GM18873 (cell line): ENCODE measurements around the gene GLYATL3.
A peak's percentile ranks its signal among the peaks of the same experiment; 100 is the strongest.
"Not testable (repeated sequence)": the region's sequence is repeated elsewhere in the genome, so short reads cannot be mapped to it uniquely, and the experiment has no call there.

Experiments used
- ATAC-seq: cut with Tn5 transposase; IDR thresholded peaks from one replicate; pipeline ENCODE4 v1.9.1; 2021; ENCODE audit warnings: mild to moderate bottlenecking, moderate library complexity, moderate number of reproducible peaks; ENCODE audit not compliant: unreplicated experiment, low FRiP score

Gene GLYATL3

DNA sequence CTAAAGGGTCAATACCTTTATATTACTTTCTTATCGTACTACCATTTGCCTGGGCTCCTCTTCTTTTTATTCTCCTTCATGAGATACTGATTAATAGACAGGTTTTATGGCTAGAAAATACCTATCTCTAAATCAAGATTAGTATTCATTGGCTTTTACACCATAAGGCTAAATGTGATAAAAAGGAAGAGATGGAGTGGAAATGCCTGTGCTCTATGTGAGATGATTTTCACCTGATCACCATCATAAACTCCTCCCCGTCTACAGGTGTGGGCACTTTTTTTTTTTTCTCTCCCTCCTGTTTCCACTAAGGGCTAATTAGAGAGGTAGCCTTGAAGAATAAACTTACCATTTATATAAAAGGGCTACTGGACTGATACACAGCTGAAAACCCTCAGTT, at the start of gene GLYATL3:
TSS of gene GLYATL3 (plus strand) at position 301 of the 400 bp plus-strand sequence. CDS start 12,068 bp downstream, outside the sequence.
- ATAC-seq = no peak

DNA sequence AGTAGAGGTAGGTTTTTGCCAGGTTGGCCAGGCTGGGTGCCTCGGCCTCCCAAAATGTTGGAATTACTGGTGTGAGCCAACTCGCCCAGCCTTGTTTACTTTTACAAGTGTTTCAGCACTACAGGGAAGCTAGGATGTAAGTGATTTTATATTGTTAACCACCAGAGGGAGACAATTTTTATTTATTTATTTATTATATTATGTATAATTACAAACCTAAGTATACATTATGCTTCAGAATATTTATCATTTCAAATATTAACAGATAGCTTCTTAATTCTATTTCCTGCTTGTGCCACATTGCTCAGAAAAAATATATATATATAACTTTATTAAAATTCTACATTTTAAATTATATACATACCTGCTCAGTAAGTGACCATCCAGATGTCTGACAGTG, 46.5 kb upstream of the GLYATL3 start:
- no peak for ATAC-seq

DNA sequence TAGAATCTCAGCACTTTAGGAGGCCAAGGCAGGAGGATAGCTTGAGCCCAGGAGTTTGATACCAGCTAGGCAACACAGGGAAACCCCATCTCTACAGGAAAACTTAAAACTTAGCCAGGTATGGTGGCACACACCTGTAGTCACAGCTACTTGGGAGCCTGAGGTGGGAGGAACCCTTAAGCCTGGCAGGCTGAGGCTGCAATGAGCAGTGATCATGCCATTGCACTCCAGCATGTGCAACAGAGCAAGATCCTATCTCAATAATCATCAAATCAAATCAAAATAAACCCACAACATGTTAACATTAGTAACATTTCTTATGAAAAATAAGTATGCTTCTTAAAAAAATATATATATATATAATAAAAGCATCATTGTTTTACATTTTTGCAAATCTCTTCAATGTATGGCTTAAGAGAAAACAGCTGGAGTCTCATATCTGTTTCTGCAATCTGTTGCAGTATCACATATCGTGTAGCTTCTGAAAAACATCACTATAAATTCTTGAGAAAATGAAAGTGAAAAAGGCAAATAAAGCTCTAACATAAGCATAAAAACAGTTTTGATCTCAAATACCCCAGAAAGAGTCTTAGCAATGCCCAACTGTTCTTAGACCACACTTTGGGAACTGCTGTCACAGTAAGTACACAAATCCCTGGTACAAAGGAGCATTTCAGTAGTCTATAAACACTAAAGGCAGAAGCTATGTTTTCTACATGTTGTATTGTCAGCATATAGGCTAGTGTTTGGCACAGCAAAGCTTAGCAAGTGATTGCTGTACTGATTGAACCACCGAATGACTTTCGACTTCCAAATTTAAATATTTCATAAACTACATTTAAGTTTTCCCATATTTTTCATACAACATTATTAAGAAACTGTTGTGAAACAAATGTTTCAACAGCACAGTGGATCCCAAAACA, 44.7 kb upstream of the GLYATL3 start:
- ATAC-seq = peak; percentile 43

DNA sequence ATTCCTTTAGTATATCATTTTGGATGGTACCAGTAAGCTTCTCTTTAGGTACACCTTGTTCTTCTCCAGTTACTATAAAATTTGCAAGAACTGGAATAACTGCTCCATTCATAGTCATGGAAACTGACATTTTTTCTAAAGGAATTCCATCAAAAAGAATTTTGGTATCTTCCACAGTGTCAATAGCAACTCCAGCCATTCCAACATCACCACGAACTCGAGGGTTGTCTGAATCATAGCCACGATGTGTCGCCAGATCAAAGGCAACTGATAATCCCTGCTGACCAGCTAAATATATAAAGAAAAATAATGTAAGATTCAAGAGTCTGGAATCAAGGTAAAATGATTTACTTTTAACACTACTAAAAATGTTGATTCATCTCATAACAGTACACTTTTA, 42.0 kb upstream of the GLYATL3 start:
- no peak for ATAC-seq

DNA sequence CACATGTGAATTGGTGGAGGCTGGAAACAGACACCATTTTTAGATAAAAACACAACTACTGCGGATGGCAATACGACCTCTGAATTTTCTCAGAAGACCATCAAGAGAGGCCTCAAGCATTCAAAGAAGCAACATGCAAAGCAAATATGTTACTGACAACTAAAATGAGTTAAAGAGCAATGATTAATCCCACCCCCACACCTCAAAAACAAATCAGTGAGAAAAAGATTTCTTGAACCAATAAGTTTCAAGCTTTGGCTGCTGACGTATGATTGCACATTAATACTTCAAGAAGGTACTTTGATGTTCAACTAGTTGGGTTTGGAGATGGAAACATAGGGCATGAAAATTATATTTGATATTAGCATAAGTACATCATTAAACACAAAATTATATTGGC, 37.7 kb upstream of the GLYATL3 start:
- no peak for ATAC-seq

DNA sequence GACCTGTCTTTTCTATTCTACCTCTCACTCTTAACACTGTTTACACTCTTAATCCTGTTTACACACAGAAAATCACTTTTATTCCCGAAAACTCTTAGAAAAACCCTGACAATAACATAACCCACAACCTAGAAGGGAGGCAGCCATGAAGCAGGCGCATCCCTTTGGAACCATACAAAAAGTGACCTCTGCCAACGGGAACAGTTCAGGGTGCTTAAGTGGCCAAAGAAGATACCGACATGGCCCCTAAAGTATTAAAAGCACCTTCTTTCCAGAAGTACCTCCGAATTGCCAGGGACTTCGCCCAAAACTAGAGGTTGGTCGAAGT, 37.2 kb upstream of the GLYATL3 start:
- ATAC-seq = no peak

DNA sequence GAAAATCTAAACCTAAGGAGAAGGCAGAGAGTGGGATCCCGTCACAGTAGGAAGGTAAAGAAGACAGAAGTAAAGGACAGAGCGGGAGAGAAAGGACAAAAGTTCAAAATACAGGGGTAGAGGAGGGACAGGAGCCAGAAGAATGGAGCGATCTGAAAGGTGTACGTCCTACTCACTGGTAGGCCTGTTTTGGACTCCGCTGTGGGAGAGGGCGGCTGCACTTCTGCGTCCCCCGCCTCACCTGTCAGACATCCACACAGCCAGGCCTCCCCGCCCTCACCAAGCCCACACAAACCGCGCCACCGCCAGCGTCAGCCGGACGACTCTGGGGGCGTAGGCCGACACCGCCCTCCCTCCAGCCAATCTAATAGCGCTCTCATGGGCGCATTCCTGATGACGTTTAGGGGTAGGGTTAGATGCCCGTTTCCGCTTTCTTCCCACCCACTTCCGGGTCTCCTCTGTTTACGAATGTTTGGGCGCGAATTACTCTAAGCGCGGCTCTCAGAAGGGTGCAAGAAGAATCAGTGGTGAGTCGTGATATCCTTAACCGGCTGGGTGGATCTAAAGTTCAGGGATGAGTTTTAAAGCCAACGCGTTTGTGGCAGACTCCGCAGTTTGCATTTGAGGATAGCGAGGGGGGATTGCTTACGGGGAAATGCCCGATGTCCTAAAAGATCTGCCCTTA, 36.7 kb upstream of the GLYATL3 start, which contains the start of the genes CENPQ and MMUT:
TSS of gene CENPQ (plus strand) at position 444 of the 685 bp plus-strand sequence. CDS start 6,807 bp downstream, outside the sequence.
TSS of gene MMUT (minus strand) at position 327 of the 685 bp plus-strand sequence. CDS start 3,787 bp downstream, outside the sequence.
- ATAC-seq = peak; percentile 97

DNA sequence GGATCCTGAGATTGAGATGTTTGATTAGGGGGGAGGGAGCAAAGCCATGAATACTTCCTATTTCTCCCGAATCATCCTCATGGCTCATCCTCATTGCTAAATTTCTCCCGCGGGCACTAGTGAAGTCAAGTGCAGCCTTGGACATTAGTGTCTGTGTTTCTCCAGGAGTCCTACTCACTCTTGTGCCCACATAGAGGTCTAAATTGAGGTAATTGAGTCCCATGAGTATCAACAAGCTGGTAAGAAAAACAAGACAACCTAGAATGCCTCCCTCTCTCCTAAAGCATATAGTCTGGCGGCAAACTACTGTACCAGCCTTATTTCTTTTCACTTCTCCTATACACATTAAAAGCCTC, 36.1 kb upstream of the GLYATL3 start:
- ATAC-seq = no peak

DNA sequence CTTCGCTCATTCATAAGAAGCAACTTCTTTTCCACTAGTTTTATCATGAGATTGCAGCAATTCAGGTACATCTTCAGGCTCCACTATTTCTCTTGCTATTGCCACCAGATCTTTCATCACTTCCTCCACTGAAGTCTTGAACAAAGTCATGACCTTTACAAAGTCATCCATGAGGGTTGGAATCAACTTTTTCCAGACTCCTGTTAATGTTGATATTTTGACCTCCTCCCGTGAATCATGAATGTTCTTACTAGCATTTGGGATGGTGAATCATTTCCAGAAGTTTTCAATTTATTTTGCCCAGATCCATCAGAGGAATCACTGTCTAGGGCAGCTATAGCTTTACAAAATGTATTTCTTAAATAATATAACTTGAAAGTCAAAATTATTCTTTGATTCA, 35.0 kb upstream of the GLYATL3 start:
- no peak for ATAC-seq

DNA sequence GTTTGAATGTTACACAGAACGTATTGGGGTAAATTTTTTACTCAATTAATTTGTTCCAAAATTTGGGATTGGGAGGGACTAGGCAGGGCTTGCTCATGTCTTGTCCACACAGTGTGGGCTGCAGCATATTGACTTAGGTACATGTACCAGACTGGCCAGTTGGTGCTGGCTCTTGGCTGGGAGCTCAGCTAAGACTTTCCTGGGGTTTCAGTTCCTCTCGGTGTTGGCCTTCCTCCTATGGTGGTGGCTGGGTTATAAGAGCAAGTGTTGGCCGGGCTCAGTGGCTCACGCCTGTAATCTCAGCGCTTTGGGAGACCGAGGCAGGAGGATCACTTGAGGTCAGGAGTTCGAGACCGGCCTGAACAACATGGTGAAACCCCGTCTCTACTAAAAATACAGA, 31.7 kb upstream of the GLYATL3 start:
- no peak for ATAC-seq

DNA sequence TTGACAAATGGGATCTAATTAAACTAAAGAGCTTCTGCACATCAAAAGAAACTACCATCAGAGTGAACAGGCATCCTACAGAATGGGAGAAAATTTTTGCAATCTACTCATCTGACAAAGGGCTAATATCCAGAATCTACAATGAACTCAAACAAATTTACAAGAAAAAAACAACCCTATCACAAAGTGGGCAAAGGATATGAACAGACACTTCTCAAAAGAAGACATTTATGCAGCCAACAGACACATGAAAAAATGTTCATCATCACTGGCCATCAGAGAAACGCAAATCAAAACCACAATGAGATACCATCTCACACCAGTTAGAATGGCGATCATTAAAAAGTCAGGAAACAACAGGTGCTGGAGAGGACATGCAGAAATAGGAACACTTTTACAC, 23.2 kb upstream of the GLYATL3 start:
- ATAC-seq = not testable (repeated sequence)

DNA sequence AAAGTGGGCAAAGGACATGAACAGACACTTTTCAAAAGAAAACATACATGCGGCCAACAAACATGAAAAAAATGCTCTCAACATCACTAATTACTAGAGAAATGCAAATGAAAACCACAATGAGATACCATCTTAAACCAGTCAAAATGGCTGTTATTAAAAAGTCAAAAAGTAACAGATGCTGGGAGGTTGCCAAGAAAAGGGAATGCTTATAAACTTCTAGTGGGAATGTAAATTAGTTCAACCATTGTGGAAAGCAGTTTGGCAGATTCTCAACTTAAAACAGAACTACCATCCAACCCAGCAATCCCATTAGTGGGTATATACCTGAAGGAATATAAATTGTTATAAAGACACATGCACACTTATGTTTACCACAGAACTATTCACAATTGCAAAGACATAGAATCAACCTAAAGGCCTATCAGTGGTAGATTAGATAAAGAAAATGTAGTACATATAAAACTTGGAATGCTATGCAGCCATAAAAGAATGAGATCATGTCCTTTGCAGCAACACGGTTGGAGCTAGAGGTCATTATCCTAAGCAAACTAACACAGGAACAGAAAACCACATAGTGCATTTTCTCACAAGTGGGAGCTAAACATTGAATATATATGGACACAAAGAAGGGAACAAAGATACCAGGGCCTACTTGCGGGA, 20.3 kb upstream of the GLYATL3 start:
- no peak for ATAC-seq

DNA sequence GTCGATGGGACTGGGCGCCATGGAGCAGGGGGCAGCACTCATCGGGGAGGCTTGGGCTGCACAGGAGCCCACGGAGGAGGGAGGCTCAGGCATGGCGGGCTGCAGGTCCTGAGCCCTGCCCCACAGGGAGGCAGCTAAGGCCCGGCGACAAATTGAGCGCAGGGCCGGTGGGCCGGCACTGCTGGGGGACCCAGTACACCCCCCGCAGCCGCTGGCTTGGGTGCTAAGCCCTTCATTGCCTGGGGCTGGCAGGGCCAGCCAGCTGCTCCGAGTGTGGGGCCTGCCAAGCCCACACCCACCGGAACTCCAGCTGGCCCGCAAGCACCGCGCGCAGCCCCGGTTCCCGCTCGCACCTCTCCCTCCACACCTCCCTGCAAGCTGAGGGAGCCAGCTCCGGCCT, 17.9 kb upstream of the GLYATL3 start:
- ATAC-seq = not testable (repeated sequence)

DNA sequence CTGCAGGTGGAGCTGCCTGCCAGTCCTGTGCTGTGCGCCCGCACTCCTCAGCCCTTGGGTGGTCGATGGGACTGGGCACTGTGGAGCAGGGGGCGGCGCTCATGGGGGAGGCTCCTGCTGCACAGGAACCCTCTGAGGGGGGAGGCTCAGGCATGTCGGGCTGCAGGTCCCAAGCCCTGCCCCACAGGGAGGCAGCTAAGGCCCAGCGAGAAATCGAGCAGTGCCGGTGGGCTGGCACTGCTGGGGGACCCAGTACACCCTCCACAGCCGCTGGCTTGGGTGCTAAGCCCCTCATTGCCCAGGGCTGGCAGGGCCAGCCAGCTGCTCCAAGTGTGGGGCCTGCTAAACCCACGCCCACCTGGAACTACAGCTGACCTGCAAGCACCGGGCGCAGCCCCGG, 16.3 kb upstream of the GLYATL3 start:
- ATAC-seq = not testable (repeated sequence)

DNA sequence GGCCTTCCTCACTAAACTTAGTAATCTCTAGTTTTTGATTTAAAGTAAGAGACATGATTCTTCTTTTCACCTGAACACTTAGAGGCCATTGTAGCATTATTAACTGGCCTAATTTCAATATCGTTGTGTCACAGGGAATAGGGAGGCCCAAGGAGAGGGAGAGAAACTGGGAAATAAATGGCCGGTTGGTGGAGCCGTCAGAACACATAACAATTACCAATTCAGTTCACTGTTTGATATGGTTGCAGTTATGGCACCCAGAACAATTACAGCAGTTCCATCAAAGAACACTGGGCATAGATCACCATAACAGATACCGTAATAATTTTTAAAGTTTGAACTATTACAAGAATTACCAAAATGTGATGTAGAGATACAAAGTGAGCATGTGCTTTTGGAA, 9.1 kb upstream of the GLYATL3 start:
- ATAC-seq = no peak

DNA sequence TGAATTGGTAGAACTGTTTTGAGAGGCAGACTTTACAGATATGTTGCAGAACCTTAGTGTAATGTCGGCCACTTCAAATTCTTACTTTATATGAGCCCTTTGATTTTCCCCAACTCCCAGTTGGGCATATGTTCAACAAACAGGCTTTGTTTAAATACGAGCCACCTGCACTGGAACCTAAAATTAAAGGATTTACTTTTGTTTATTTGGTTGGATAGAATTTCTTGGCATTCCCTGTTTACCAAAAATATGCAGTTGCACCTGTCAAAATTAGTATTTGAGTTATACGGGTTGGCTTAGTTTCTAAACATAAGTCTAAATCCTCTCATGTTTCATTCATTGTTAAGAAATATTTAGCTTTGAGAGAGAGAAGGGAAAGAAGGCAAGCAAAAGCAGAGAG, 2.4 kb upstream of the GLYATL3 start:
- ATAC-seq = no peak

DNA sequence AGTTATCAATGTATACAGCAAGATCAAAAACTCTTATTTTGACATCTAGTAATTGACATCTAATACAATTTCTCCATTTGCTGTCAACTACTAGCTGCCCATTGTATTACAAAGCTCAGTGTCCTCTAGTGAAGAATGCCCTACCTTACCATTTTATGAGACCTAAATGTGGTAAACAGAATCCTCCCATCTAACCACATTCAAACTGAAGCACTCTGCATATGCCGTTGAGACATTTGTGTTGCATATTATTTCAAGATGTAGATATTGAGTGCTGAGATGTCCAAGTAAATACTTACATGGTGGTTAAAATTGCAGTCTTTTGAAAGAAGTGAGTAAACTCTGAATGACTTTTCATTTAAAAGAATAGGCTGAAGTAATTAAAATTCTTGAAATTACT, 597 bp upstream of the GLYATL3 start:
- no peak for ATAC-seq

DNA sequence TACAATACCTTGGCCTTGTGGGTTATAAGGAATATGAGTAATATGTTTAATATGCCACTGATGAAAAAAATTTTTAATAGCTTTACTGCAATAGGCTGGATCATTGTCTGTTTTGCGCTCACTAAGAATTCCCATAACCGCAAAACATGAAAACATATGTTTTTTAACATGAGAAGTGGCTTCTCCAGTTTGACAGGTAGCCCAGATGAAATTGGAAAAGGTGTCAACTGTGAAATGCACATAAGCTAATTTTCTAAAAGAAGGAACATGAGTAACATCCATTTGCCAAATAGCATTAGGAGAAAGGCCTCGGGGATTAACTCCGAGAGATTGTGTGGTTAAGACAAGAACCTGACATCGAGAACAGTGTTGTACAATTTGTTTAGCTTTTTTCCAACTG, 4.9 kb downstream of the GLYATL3 start:
- no peak for ATAC-seq

DNA sequence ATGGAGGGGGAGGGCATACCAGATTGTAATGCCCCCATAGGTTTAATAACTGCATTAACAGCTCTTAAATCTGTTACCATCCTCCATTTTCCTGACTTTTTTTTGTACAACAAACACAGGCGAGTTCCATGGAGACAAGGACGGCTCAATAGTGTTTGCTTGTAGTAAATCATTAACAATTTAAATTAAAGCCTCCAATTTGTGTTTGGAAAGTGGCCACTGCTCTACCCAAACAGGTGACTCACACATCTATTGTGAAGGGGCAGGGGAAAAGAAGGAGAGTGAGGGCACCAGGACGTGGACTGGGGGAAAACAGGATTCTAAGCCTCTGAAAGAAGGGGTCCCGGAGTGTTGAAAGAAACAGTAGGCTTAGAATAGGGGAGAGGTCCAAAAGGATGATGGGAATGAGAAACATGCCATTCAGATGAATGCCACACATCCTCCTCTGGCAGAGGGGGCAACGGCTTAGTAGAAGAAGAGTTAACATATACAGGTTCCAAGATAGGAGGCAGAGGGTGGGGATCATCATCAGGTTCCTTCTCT, 6.9 kb downstream of the GLYATL3 start:
- ATAC-seq = no peak

DNA sequence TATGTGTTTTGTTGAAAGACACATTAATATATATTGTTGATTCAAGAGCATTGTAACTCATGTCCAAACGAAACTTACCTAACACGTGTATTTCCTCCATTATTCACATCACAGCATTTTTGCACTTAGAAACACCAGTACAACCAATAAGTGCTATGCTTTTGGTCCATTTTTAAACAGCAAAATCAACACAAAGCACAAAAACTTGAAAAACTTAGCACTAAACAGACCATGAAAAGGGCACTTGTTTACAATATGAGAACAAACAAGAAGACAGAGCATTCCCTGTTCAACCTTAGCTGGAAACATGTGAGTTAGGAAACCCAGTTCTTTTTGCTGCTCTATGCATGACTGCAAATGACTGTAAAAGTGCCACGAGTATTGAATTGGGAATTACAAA, 9.6 kb downstream of the GLYATL3 start:
- ATAC-seq = no peak
